Fibroblast of pulmonary artery (primary cell): ENCODE data around the gene ZNF836.

Source experiments
- DNase-seq: peaks from one replicate; pipeline ENCODE4 v3.0.0-alpha.2; 2010; ENCODE audit warnings: low read depth
- H3K4me3 ChIP-seq: replicated peaks from 2 replicates; pipeline ENCODE4 v1.5.1; 2011; ENCODE audit warnings: low read depth, mild to moderate bottlenecking, control low read depth, low read length, moderate library complexity
- TF ChIP-seq, protein P1 (sequence below): IDR thresholded peaks from 2 replicates; pipeline ENCODE4 v1.5.1; 2011; ENCODE audit warnings: mild to moderate bottlenecking, control low read depth, low read length, inconsistent platforms; ENCODE audit errors: missing control alignments

The ZNF836 gene

GRCh38 chr19:52171321-52172169, at the start of gene ZNF836:
Gene ZNF836 (minus strand): TSS chr19:52171621. CDS start chr19:52168072, 3,549 bp downstream.
- peak within 1 kb of the TSS; percentile 98 for H3K4me3 ChIP-seq
- TF ChIP-seq, protein P1, sequence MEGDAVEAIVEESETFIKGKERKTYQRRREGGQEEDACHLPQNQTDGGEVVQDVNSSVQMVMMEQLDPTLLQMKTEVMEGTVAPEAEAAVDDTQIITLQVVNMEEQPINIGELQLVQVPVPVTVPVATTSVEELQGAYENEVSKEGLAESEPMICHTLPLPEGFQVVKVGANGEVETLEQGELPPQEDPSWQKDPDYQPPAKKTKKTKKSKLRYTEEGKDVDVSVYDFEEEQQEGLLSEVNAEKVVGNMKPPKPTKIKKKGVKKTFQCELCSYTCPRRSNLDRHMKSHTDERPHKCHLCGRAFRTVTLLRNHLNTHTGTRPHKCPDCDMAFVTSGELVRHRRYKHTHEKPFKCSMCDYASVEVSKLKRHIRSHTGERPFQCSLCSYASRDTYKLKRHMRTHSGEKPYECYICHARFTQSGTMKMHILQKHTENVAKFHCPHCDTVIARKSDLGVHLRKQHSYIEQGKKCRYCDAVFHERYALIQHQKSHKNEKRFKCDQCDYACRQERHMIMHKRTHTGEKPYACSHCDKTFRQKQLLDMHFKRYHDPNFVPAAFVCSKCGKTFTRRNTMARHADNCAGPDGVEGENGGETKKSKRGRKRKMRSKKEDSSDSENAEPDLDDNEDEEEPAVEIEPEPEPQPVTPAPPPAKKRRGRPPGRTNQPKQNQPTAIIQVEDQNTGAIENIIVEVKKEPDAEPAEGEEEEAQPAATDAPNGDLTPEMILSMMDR = no peak
- DNase-seq = peak; percentile 72

GRCh38 chr19:52221031-52221430, 49.6 kb upstream of the ZNF836 start:
- TF ChIP-seq, protein P1 = no peak
- DNase-seq = no peak
- H3K4me3 ChIP-seq = no peak overlapping the region

DNA sequence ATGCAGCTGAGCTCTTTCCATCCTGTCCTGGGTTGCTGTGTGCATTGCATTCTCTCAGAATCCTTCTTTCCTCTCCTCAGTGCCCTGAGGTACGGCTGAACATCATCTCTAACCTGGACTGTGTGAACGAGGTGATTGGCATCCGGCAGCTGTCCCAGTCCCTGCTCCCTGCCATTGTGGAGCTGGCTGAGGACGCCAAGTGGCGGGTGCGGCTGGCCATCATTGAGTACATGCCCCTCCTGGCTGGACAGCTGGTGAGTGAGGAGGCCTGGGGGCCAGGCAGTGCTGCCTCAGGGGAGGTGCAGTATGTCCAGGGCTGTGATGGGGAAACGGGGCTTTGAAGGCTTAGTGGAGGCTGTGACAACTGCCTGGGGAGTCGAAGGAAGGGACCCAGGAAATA, 48.2 kb upstream of the ZNF836 start:
- DNase-seq = no peak
- H3K4me3 ChIP-seq = no peak overlapping the region
- TF ChIP-seq, protein P1 = no peak

DNA sequence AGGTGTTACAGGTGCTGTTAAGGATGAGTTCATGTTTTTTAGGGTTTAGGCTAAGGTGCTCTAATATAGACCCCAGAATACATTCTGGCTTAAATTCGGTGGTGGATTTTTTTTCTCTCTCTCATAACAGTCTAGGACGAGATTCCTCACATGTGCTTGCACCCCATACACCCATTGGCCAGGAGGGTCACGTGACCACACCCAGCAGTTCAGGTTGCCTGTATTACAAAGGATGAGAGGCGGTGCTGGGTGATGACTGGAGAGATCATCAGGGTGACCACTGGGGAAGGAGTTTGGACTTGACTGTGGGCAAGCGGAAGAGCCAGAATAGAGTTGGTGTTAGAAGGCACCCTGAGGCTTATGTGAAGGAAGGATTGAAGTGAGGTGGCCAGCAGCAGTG, 46.2 kb upstream of the ZNF836 start:
- no peak for DNase-seq
- H3K4me3 ChIP-seq = no peak overlapping the region
- TF ChIP-seq, protein P1 = no peak

DNA sequence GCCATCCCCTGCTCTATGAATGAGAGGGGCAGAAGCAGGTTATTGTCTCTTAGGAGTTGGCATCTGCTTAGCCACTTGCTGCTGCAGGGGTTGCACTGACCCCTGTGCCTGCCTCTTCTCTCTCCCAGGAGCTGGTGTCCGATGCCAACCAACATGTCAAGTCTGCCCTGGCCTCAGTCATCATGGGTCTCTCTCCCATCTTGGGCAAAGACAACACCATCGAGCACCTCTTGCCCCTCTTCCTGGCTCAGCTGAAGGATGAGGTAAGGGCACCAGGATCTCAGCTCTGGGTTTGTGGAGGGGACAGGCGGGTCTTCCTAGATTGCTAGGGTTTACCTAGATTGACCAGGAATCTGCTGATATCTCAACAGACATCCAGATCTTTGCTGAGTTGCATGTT, 45.0 kb upstream of the ZNF836 start:
- no peak for DNase-seq
- TF ChIP-seq, protein P1 = no peak
- H3K4me3 ChIP-seq = no peak overlapping the region

DNA sequence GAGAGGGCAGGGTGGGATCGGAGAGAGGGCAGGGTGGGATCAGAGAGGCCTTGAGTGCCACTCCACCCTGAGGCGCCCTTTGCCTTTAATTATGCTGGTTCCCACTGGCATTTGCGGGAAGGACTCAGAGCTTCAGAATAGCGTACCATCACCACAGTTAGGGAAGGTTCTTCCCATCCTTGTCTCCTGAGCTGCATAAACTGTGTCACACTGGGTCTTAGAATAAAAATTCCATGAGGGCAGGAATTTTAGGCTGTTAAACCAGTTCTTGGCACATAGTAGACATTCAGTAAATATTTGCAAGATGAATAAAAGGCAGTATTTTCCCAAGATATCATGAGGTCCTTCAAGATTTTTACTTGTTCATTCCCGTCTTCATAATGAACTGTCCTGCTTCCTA, 42.8 kb upstream of the ZNF836 start:
- H3K4me3 ChIP-seq = no peak overlapping the region
- TF ChIP-seq, protein P1 = no peak
- no peak for DNase-seq
